ENCODE data around the gene C2orf78.
A peak's percentile ranks its signal among the peaks of the same experiment; 100 is the strongest.

The C2orf78 gene

DNA sequence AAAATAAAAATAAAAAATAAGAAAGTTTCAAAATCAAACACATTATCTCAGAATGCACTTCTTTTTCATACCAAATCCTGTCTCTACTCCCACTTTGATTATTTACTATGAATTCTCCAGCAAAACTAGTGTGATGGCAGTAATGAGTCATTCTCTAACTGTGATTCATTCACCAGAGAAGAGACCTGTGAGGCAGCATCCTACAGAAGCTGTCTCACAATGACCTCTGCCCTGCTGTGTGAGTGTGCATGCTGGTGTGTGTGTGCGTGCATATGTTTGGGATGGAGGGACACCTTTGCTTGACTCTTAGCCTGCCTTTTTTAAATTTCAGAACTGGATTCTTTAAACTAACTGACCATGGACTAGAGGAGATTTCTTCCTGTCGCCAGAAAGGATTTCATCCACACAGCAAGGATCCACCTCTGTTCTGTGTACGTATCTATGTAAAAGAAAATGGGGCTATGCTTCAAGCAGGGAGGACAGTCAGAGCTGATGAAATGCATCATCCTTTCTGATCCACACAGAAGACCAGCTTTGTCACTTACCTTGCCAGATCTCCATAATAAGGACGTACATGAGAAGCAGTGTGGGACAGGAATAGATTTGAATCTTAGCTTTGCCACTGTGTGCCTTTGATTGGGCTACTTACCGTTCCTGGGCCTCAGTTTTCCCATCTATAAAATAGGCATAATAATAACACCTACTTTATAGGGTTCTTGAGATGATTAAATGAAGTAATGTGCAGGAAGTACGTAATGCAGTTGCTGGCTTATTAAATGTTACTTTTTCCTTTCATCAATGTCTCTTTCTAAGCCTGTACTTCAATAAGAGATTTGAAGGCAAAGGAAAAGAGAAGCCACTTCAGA, 76.0 kb downstream of the C2orf78 start:
- H3K27me3 Mint-ChIP-seq (ENCODE audit: low read depth, poor library complexity) = peaks cover 7% of the 10 kb centered on the region
- no peak overlapping the region for H3K4me3 Mint-ChIP-seq
- peaks cover 83% of the 10 kb centered on the region for H3K36me3 Mint-ChIP-seq (ENCODE audit: low read depth)
- TF ChIP-seq, protein P1, sequence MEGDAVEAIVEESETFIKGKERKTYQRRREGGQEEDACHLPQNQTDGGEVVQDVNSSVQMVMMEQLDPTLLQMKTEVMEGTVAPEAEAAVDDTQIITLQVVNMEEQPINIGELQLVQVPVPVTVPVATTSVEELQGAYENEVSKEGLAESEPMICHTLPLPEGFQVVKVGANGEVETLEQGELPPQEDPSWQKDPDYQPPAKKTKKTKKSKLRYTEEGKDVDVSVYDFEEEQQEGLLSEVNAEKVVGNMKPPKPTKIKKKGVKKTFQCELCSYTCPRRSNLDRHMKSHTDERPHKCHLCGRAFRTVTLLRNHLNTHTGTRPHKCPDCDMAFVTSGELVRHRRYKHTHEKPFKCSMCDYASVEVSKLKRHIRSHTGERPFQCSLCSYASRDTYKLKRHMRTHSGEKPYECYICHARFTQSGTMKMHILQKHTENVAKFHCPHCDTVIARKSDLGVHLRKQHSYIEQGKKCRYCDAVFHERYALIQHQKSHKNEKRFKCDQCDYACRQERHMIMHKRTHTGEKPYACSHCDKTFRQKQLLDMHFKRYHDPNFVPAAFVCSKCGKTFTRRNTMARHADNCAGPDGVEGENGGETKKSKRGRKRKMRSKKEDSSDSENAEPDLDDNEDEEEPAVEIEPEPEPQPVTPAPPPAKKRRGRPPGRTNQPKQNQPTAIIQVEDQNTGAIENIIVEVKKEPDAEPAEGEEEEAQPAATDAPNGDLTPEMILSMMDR (IDR thresholded peaks at IDR 0.05) = no peak
- H3K27ac Mint-ChIP-seq = no peak overlapping the region
- no peaks in the 10 kb centered on the region for H3K4me1 Mint-ChIP-seq
- DNase-seq = no peak
- H3K9me3 Mint-ChIP-seq = no peaks in the 10 kb centered on the region

DNA sequence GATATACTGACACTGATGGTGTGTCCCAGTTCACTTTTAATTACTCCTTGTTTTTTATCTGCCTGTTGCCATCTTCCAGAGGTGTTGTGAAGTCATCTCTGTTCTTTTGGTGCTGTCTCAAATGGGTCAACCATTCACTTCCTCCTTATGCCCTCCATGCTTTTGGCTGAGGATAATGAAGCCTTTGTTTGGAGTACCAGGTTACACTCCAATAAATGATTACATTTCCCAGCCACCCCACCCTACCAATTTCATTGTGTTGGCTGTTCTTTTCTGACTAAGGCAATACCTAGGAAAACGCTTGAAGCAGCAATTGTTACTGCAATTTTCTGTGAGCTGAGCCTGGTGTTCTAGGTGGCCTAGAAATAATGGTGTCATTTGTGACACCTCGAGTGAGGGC, 79.0 kb downstream of the C2orf78 start:
- TF ChIP-seq, protein P1 (IDR thresholded peaks at IDR 0.05) = no peak
- no peaks in the 10 kb centered on the region for H3K27me3 Mint-ChIP-seq (ENCODE audit: low read depth, poor library complexity)

More for the DNA sequence above, 79.0 kb downstream of the C2orf78 start:
- Mint-ChIP-seq H3K4me1 (no peaks in the 10 kb centered on the region), H3K4me3 (no peak overlapping the region), H3K27ac (peak overlapping the region; percentile 30), H3K36me3 (ENCODE audit: low read depth) (peaks cover 75% of the 10 kb centered on the region), H3K9me3 (no peaks in the 10 kb centered on the region)
- DNase-seq = no peak
